GM20431 (cell line): ENCODE data around the gene SDHA.
"Not testable (repeated sequence)": the region's sequence is repeated elsewhere in the genome, so short reads cannot be mapped to it uniquely, and the experiment has no call there.

ENCODE experiments used
- in situ Hi-C: fragments of 300-500 bp; cut with MseI, MboI; formaldehyde crosslinking; loops from one replicate; pipeline ENCODE4 v1.15.0; 2020; ENCODE audit warnings: low sequenced_read_pairs; ENCODE audit not compliant: unreplicated experiment

SDHA gene

GRCh38 chr5:217494-218456 lies at the start of gene SDHA, which contains the start of gene CCDC127:
Gene SDHA (plus strand): TSS chr5:218320. CDS start chr5:218356, 36 bp downstream.
Gene CCDC127 (minus strand): TSS chr5:218153. CDS start chr5:216849, 1,304 bp downstream.
- in situ Hi-C loops, result not testable (repeated sequence)

- in situ Hi-C loops, result no loop called here
These were observed 48.9 kb upstream of the SDHA start for GRCh38 chr5:169071-169727.

GRCh38 chr5:169728-170094 lies 48.4 kb upstream of the SDHA start:
- in situ Hi-C loops, result no loop called here

- in situ Hi-C loops, result no loop called here
These were observed 46.9 kb upstream of the SDHA start for GRCh38 chr5:170971-171800.

GRCh38 chr5:171801-172331 lies 46.3 kb upstream of the SDHA start:
- in situ Hi-C loops, result no loop called here

- in situ Hi-C loops, result no loop called here
These were observed 45.7 kb upstream of the SDHA start for GRCh38 chr5:172421-172820.

GRCh38 chr5:172841-173251 lies 45.3 kb upstream of the SDHA start:
- in situ Hi-C loops, result no loop called here

GRCh38 chr5:173392-174290 lies 44.5 kb upstream of the SDHA start:
- in situ Hi-C loops, result no loop called here

- in situ Hi-C loops, result no loop called here
These were observed 43.9 kb upstream of the SDHA start for GRCh38 chr5:174291-174600.

- in situ Hi-C loops, result no loop called here
These were observed 43.1 kb upstream of the SDHA start for GRCh38 chr5:174876-175465.

- in situ Hi-C loops, result no loop called here
These were observed 41.8 kb upstream of the SDHA start for GRCh38 chr5:176296-176823.

GRCh38 chr5:178110-178509 lies 40.0 kb upstream of the SDHA start:
- in situ Hi-C loops, result no loop called here

- in situ Hi-C loops, result no loop called here
These were observed 38.7 kb upstream of the SDHA start for GRCh38 chr5:179401-179800.

- in situ Hi-C loops, result no loop called here
These were observed 37.7 kb upstream of the SDHA start for GRCh38 chr5:180286-180918.

GRCh38 chr5:181160-181559 lies 37.0 kb upstream of the SDHA start:
- in situ Hi-C loops, result no loop called here

GRCh38 chr5:181566-181965 lies 36.6 kb upstream of the SDHA start:
- in situ Hi-C loops, result no loop called here

- in situ Hi-C loops, result no loop called here
These were observed 36.0 kb upstream of the SDHA start for GRCh38 chr5:182126-182525.

GRCh38 chr5:184471-184870 lies 33.6 kb upstream of the SDHA start:
- in situ Hi-C loops, result no loop called here
